NCI-H82 (cell line): ENCODE measurements around the gene FAM171A2.

Source experiments
- DNase-seq: peaks from one replicate; lab custom pipeline; 2025; lab: John Stamatoyannopoulos, UW

FAM171A2 gene

GRCh38 chr17:44321246-44322120 is 42.2 kb downstream of the FAM171A2 start:
- DNase-seq = no peak

GRCh38 chr17:44320066-44320465 is 43.6 kb downstream of the FAM171A2 start:
- DNase-seq = no peak

- DNase-seq = peak; percentile 42
Measured at GRCh38 chr17:44318077-44318892, 45.4 kb downstream of the FAM171A2 start.

- DNase-seq = no peak
Measured at GRCh38 chr17:44317545-44317944, 46.1 kb downstream of the FAM171A2 start.

- peak; percentile 61 for DNase-seq
Measured at GRCh38 chr17:44315760-44316731, 47.6 kb downstream of the FAM171A2 start.

GRCh38 chr17:44314869-44315661 is 48.6 kb downstream of the FAM171A2 start:
- no peak for DNase-seq

- no peak for DNase-seq
Measured at GRCh38 chr17:44314524-44314868, 49.2 kb downstream of the FAM171A2 start.

- no peak for DNase-seq
Measured at GRCh38 chr17:44314031-44314430, 49.6 kb downstream of the FAM171A2 start.

GRCh38 chr17:44312396-44313104 is 51.1 kb downstream of the FAM171A2 start:
- no peak for DNase-seq

- peak; percentile 51 for DNase-seq
Measured at GRCh38 chr17:44311562-44312181, 52.0 kb downstream of the FAM171A2 start.

- no peak for DNase-seq
Measured at GRCh38 chr17:44310609-44311376, 52.9 kb downstream of the FAM171A2 start.

GRCh38 chr17:44310188-44310587 is 53.5 kb downstream of the FAM171A2 start:
- DNase-seq = no peak

GRCh38 chr17:44309472-44309871 is 54.2 kb downstream of the FAM171A2 start:
- no peak for DNase-seq

GRCh38 chr17:44308865-44309264 is 54.8 kb downstream of the FAM171A2 start:
- DNase-seq = peak; percentile 72

- DNase-seq = peak; percentile 97
Measured at GRCh38 chr17:44308320-44308818, 55.3 kb downstream of the FAM171A2 start, which contains the start of gene RUNDC3A. RUNDC3A (plus strand) TSS chr17:44308601; CDS start chr17:44308833, 232 bp downstream.

GRCh38 chr17:44307387-44308186 is 56.1 kb downstream of the FAM171A2 start:
- peak; percentile 96 for DNase-seq

- no peak for DNase-seq
Measured at GRCh38 chr17:44304651-44305050, 59.0 kb downstream of the FAM171A2 start.
